HG03575 (cell line): ENCODE data around the gene LAP3.
"Not testable (repeated sequence)": the region's sequence is repeated elsewhere in the genome, so short reads cannot be mapped to it uniquely, and the experiment has no call there.

Experiments used
- ATAC-seq: cut with Tn5 transposase; IDR thresholded peaks from one replicate; pipeline ENCODE4 v1.9.1; 2021; ENCODE audit not compliant: unreplicated experiment, insufficient number of reproducible peaks, low FRiP score; ENCODE audit errors: extremely low read depth

LAP3 gene

DNA sequence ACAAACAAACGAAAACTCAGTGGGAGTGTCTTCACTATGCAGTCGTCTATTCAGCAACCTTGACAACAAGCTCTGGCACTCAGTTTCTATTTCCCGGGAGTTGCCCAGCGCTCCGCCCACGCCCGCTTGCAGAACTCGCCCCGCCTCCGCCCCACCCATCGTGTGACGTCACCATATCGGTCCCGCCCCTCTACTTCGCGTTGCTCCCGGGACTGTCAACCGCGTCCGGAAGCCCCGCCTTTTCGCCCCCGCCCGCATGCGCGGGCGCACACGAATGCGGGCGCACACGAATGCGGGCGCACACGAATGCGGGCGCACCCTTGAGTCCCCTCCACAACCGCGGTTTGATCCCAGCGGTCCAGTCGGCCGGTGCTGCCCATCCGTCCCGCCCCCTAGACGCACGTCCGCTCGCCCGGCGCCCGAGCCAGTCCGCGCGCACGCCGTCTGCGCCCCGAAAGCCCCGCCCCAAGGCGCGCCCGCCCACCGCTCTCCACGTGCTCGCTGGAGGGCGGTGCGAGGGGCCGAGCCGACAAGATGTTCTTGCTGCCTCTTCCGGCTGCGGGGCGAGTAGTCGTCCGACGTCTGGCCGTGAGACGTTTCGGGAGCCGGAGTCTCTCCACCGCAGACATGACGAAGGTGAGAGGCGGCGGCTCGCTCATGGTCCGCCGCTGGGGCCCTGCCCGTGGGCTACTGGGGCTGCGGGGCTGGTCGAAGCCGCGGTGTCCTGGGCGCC, at the start of gene LAP3:
TSS of gene LAP3 (plus strand) at position 267 of the 733 bp plus-strand sequence. CDS start at position 535, 268 bp downstream.
- peak; percentile 50 for ATAC-seq

DNA sequence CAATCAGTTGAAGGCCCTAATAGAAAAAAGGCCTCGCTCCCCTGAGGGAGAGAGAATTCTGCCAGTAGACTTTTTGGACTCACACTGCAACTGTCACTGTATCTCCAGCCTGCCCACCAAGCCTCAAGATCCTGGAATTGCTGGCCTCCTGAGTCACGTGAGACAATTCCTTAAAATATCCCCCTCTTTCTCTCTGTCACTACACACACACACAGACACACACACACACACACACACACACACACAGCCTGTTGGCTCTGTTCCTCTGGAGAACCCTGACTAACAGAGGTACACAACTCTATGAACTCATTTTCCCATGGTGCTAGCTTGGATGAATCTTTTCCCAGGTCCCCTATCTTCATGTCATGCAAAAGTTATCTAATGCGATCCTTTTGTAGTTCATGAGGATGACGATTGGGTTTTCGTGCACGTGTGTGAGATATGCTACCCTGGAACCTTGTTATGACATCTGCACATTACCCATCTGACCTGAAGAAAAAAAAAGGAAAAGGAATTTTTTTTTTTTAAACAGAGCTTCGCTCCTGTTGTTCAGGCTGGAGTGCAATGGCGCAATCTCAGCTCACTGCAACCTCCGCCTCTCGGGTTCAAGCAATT, 48.3 kb upstream of the LAP3 start:
- ATAC-seq = no peak

DNA sequence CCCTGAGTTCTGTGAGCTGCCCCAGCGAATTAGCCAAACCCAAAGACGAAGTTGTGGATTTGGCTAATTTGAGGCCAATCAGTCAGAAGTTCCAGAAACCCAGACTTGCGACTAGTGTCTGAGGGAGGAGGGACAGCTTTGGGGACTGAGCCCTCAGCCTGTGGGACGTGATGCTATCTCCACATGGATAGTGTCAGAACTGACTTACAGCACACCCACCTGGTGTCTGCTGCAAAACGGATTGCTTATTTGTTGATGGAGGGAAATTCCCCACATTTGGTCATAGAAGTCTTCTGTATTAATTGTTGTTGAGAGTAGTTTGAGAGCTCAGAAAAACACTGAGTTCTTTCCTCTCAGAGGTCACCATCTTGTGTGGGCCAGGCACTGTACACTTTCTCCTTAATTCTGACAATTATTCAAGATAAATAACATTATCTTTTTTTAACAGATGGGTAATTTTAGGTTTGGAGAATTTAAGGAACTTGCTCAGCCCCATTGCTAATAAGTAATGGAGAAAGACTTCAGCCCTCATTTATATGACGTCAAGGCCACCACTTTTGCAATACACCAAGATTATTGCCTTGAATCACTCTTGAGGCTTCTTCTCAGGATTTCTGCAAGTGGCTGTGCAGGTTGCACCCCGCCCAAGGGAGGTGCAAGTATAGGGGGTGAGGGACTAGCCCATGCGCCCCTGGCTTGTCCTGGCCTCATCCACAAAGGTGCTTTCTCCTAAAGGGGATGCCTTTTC, 45.3 kb upstream of the LAP3 start:
- ATAC-seq = no peak

DNA sequence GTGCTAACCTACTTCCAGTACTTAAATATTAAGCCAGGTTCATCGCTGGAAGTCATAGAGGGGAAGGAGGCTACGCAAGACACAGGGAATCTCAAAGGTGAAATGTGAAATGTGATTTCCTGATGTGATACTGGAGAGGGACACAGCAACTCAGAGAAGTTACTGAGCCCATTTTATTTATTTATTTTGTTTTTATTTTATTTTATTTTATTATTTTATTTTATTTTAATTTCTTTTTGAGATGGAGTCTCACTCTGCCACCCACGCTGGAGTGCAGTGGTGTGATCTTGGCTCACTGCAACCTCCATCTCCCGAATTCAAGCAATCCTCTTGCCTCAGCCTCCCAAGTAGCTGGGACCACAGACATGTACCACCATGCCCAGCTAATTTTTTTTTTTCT, 42.3 kb upstream of the LAP3 start:
- ATAC-seq = no peak

GRCh38 chr4:17535242-17535641, 41.8 kb upstream of the LAP3 start:
- ATAC-seq = no peak

- ATAC-seq = no peak
These were observed 41.1 kb upstream of the LAP3 start for GRCh38 chr4:17535906-17536305.

DNA sequence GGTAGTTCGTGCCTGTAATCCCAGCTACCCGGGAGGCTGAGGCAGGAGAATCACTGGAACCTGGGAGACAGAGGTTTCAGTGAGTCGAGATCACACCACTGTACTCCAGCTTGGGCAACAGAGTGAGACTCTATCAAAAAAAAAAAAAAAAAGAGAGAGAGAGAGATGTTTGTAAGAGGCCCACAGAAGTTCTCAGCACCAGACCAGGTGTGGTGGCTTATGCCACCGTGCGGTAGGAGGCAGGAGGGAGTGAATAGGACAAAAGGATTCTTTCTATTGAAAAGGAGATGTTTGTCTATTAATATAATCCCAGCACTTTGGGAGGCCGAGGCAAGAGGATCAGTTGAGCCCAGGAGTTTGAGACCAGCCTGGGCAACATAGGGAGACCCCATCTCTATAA, 39.9 kb upstream of the LAP3 start:
- not testable (repeated sequence) for ATAC-seq

- no peak for ATAC-seq
These were observed 32.8 kb upstream of the LAP3 start for GRCh38 chr4:17544205-17544604.

DNA sequence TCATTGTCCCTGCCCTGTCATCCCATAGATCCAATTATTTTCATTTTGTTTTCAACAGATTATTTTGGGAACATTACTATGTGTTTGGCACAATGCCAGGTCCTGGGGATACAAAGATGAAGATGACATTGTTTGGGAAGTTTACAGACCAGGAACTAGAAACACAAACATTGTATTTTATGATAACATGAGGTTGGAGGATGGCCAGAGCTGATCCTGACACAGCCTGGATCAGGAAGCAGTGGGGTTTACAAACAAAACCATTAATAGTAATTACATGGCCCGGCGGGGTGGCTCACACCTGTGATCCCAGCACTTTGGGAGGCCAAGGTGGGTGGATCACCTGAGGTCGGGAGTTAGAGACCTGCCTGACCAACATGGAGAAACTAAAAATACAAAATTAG, 32.2 kb upstream of the LAP3 start:
- ATAC-seq = no peak

- ATAC-seq = no peak
These were observed 31.4 kb upstream of the LAP3 start for GRCh38 chr4:17545374-17546140.

DNA sequence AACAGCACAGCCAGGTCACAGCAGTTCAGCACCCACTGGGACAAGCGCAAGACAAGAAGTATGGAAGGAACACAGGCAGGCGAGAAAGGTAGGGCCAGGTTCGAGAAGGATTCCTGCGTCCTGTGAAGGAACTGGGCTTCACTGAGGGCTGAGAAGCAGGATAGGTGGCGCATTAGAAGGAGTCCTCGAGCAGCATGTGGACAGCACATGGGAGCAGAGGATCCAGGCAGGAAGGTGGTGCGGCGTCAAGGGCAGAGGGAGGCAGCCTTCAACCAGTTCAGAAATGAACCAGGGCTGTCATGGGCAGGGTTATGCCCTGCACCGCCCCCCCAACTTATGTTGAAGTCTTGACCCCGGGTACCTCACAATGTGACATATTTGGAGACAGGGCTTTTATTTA, 30.8 kb upstream of the LAP3 start:
- ATAC-seq = no peak

GRCh38 chr4:17546678-17547077, 30.3 kb upstream of the LAP3 start:
- ATAC-seq = no peak

DNA sequence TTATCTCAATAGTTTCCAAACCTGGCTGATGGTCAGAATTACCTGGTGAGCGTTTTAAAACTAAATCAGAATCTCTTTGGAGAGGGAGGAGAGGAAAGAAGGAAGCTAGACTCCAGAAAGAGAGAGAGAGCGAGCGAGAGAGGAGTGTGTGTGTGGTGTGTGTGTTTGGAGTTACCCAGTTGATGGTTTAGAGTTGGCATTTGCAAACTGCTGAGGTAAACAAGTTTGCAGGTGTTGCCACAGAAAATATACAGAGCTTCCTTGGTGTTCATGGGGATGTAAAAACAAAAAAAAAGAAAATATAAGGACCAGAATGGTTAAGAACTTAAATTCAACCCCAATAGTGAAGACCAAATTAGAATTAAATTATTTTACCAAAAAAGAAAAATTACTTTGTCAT, 26.4 kb upstream of the LAP3 start:
- ATAC-seq = no peak

DNA sequence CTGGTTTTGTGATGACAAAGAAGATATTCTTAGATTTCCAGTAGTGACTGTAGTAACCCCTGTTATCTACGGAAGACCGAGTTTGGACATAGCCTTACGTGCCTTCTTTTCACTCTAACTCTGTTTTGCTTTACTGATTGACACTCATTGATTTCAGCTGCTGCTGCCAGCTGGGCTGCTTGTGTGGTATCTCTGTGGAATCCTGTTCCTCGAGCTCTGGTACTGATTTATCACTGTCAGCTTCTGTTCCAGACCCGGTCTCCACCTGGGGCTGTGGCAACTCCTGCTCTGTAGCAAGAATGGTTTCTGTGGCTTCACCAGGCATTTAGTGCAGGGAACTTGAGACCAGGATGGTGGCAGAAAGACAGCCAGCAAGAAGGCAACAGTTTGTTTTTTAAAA, 24.6 kb upstream of the LAP3 start:
- ATAC-seq = no peak

GRCh38 chr4:17554568-17554967, 22.4 kb upstream of the LAP3 start:
- no peak for ATAC-seq

DNA sequence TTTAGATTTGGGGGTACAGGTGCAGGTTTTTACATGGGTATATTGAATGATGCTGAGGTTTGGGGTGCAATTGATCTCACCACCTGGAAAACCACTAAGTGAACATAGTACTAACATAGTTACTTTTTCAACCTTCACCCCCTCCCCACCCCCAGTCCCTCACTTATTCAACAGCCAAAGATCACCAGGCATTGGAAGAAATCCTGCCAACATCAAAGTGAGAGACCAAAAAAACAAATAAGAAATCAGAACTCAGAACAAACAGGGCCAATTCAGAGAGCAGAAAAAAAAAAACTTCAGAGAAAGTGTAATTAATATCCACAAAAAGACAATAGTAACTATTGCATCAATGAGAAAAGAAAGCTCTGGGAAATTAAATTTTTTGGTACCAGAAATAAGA, 20.5 kb upstream of the LAP3 start:
- no peak for ATAC-seq

- ATAC-seq = no peak
These were observed 19.1 kb upstream of the LAP3 start for GRCh38 chr4:17557880-17558279.

DNA sequence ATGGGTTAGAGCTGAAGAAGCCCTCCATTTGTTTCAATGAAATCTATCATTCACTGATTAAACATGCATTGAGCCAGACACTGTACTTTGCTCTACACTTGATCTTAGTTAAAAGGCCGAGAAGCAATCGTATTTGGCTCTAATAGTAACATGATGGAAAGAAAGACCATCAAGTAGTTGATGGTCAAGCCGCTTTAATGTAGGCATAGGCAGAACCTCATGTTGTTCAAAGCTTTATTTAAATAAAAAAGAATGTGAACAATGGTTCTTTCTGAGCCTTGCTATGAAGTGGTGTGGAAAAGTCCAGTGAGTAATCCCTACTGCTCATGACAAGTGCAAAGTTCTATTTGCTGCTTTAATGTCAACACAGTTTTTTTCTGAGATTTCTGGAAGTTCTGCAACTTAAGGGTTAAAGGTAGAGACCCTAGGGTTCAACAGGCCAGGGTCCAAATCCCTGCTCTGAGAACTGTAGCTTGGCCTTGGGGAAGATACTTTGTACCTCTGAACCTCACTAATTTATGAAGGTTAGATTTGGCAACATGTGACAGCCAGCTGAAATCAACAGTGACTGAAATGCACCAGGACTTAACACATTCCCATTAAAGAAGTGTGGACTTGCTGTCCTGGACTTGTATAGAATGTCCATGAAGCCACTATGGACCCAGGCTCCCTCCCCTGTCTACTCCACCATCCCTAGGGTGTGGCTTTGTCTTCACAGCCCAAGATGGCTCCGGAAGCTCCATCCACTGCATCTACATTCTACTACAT, 17.9 kb upstream of the LAP3 start:
- no peak for ATAC-seq

GRCh38 chr4:17559709-17560048, 17.3 kb upstream of the LAP3 start:
- ATAC-seq = no peak
